ENCODE data around the gene LSM11.
A peak's percentile ranks its signal among the peaks of the same experiment; 100 is the strongest.

Gene LSM11

DNA sequence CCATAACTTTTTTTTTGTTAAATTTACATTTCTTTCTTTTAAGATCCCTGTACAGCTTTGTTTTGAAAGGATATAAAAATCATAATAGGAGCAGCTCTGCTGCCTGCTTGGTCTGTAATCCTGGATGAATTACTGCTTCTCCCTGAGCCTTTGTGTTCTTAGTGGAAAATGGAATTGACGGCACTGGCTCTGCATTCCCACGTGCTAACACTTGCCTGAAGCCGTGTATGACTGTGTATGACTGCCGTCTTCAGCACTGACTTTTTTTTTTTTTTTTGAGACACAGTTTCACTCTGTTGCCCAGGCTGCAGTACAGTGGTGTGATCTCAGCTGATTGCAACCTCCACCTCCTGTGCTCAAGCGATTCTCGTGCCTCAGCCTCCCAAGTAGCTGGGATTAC is 7.5 kb upstream of the LSM11 start:
- DNase-seq = no peak

DNA sequence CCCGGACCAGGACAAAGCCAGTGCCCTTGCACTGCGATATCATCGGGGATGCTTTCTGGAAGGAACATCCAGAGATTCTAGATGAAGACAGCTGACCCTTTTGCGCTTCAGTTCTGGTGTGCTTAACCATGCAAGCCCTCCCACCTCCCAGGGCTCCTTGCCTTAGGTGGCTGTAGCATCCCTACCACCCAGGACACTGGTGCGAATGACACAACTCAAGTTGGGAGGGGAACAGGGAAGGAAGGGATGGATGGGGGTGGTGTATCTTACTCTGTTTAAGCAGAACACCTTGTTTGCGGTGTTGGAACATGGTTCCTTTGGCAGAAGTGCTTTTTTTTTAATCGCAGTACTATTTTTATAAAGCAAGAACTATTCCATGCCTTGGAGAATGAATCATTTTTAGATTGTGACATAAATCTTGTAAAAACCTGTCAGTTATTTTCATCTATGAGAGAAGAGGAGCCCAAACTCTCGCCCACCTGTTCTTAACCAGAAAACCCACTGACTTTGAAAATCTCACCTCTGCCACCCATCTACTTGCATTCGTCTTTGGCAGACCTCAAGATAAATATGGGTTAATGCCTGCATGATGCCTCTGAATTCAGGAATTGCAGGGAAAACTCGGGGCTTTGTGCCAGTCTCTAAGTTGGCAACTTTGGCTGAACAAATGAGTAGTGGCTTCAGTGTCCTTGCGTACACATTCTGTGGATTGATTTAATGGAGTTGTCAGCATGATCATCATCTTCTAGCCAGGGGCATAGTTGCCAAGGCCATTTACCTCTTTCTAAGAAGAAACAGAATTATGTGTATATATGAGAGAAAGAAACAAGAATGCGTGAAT is 3.9 kb upstream of the LSM11 start:
- DNase-seq = no peak

DNA sequence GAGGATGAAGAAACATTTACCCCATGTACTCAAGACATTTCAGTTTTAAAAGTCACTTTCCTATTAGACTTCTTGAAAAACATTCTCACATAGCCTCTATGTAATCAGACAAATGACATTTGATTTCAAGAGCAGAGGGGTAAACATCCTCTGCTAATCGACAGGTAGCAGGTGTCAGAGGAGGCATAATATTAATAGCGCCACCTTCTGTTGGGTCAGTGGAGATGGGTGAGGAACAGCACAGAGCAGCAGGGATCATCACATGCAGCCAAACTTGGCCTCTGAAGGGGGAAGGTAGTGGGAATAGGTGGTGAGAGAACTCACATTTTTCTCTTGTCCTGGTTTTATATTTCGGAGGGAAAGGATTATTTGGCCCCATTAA is 3.3 kb upstream of the LSM11 start:
- DNase-seq = no peak

GRCh38 chr5:157741131-157741530 is 2.4 kb upstream of the LSM11 start:
- no peak for DNase-seq

DNA sequence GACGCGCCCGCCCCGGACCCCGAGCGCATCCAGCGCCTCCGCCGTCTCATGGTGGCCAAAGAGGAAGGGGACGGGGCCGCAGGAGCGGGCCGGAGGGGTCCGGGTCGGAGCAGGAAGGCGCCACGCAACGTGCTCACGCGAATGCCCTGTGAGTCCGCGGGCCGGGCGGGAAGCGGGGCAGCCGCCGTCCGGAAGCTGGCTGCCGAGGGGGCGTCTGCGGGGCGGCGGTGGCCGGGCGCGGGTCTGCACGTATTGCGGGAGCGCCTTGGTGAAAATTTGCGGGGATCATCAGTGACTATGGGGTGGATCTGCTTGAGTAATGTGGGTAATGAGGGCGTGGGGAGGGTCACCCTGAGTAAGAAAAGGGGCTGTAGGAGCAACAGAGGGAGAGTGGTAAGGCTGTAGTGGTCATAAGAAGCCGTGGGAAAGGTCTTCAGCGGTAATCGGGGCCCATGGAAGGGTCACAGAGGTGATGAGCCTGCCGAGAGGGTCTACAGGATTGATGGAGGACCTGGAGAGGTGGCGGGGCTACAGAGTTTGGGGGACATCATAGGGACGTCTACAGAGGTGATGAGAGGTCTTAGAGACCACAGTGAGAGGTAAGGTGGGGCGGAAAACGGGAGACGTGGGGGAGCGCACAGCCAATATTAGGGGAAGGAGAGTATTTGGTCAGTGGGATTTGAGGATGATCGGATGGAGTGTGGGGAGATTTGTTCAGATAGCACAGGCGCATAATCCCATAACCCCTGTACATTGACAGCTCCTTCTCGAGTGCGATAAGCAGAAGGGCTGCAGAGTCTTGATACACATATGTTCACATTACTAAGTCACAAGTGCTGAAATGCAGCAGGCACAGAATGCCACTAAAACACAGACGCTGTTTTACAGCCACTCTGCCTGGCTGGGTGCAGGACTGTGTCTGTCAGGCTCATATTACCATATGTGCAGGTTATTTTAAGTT is 819 bp downstream of the LSM11 start:
- peak; percentile 44 for DNase-seq

- DNase-seq = peak; percentile 44
Measured at GRCh38 chr5:157745041-157745456, 1.5 kb downstream of the LSM11 start.

- no peak for DNase-seq
Measured at GRCh38 chr5:157747173-157747740, 3.7 kb downstream of the LSM11 start.

GRCh38 chr5:157747766-157748700 is 4.5 kb downstream of the LSM11 start:
- DNase-seq = no peak

DNA sequence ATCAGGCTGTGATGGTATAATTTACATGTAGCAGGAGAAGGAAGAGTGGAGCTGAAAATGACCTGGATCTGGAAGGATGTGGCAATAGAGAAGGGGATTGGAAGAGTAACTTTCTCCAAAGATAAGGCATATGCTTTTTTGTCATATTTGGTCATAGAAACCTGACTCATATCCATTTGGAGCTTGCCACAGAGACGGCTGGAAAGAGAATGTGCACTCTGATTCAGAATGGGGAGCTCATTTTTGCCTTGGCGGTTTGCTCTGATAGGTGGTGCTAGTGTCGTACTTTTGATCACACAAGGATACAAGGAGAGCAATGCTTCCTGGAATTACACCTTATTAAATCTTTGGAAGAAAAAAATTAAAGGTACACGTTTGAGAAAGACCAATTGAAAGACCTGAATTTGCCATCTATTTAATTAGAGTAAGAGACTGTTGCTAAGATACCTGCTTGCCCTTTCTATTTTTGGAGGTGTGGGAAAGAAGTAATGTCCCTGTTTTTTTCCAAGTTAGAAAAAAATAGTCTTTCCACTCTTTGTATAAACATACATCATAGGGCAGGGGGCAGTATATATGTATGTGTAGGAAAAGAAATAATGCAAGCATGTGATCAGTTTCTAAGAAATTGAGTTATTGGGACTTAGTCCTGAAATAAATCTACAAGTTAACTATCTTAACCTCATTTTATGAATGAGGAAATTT is 5.4 kb downstream of the LSM11 start:
- no peak for DNase-seq

DNA sequence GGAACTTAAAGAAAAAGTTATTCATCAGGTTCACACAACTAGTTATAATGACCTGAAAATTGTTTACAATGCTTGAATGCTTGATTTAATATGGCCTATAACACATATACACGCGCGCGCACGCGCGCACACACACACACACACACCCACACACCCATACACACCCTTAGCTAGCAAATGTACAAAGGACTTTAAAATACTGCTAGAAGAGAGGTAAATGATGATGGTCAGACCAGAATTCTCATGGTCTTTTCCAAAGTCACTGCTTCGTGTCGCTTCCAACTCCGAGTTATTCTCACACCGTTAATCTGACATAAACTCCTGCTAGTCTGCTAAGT is 5.9 kb downstream of the LSM11 start:
- DNase-seq = no peak

DNA sequence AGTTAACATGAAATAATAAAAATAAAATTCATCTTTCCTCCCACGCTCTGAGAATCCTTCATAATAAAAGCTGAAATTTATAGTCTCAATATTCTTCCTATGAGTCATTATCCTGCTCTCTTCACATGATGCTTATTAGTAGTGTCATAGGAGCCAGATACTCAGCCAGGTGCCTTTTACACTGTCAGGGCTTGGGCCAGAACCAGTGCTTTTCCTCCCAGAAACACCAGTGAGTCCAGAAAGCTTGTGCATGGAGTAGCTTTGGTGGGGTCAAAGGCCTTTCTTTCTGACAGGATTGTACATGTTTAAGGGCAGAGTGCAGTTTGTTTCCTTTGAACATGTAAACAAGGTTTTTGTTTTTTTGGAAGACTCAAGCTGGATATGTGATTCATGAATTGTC is 6.8 kb downstream of the LSM11 start:
- DNase-seq = no peak

- DNase-seq = no peak
Measured at GRCh38 chr5:157756122-157756521, 12.6 kb downstream of the LSM11 start.

DNA sequence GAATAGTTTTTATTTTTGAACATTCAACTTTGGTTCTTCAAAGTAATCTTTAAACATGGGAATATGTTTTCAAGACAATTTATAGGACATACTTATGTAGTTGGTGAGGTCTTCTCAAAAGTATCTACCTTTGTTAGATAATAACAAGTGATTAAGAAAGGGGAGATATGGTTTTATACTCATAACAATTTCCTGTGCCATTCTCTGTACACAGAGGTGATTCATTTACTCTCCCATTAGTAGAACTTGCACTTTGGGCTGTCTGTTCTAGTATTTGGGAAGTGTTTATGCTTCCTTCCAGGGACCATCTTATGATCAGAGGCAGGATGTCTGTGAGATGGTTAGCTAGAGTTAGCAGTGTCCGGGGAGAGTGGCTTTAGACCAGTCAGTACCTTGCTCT is 15.2 kb downstream of the LSM11 start:
- no peak for DNase-seq

- DNase-seq = peak; percentile 44
Measured at GRCh38 chr5:157761690-157762621, 18.4 kb downstream of the LSM11 start.

DNA sequence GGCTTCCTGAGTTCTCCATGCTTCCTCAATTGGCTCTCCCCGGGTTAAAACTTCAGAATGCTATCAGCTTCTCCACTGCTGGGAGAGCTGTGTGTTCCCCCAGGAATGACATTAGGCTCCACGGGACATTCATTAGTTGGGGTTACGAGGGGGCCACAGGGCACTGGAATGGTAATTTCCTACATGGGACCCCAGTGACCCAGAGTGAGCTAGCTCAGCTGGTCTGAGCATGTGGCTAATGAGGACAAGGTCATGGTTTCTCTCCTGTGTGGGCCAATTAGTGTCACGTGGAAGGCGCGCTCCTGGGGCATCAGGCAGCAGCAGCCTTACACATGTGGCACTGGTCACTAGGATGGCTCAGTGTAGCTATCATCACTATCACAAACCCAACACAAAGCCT is 21.0 kb downstream of the LSM11 start:
- no peak for DNase-seq

DNA sequence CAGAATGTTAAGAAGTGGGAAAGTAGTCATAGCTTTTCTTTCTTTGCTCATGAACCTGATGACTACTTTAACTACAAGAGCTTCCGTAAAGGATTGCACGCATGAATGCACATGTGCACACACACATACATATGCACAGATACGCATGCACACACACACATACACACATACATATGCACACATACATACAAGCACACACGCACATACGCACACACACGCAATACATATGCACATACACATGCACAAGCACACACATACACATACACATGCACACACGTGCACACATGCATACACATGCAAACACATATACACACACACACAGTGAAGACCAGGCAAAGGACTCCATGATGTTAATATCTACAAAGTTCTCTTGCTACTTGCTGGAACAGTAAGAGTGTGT is 22.9 kb downstream of the LSM11 start:
- DNase-seq = no peak

DNA sequence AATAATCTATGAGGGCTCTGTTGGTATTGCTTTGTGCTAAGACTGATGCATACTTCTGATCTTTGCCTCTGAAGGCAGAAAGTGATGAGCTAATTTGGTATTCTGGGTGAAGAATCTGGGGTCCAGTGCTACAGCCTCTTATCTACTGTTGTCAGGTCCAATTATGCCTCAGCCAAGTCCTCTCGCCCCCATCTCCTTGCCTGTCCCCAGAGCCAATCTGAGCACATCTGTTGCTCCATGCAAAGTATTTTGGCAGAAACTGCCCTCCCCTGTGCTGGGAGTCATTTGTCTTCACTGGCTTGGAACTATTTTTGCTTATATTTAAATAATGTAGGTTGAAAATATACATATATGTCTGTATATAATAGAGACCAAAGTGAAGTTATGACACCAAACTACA is 23.4 kb downstream of the LSM11 start:
- no peak for DNase-seq

GRCh38 chr5:157767689-157768088 is 24.2 kb downstream of the LSM11 start:
- DNase-seq = no peak

- DNase-seq = no peak
Measured at GRCh38 chr5:157770665-157771064, 27.2 kb downstream of the LSM11 start.

DNA sequence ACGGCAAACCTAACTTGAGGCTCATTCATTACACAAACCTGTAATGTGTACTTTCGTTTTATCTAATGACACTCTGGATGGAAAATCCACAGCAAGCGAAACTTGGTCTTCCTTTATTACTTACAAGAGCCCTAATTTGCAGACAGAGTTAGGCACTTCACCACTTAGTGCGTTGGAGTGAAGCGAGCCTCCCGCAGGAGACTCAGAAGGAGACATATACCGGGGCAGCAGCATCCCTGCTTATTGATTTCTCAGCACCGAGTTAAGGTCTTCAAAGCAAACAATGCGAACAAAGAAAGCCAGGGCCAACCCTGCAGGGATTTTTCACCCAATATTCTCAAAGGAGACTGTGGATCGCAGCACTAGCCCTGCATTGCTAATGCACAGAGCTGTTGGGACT is 28.6 kb downstream of the LSM11 start:
- DNase-seq = no peak
